Measurements from ENCODE around the gene NDUFA12. TPM values are rescaled to one million over a fixed set of nuclear protein-coding genes. Genes with fewer than 3 reads are reported as not detected.

Gene NDUFA12
- total and polyA plus RNA-seq, 12 donors, result 84.0 to 297 (median 119) TPM

DNA sequence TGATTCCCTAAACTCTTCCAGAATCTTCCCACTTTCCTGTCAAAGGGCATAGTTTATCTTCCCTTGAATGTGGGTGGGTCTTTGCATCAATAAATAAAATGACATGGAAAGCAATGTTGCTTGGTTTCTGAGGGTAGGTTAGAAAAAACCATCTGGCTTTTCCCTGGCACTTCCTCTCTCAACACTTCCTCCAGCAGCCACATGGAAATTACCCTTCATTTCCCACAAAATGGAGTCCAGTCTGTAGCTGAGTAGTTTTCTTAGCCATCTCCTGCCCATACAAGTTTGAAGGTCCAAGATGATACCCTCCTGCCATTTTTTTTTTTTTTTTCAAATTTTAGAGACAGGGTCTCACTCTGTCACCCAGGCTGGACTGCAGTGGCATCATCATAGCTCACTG is 11.1 kb upstream of the NDUFA12 start:
- Histone ChIP-seq H3K4me3 (no peak overlapping the region), H3K27me3 (no peaks in the 10 kb centered on the region), H3K36me3 (replicated peaks in 1 of 2) (no peaks in the 10 kb centered on the region), H3K4me1 (replicated peaks in 1 of 2) (no peaks in the 10 kb centered on the region), H3K9me3 (replicated peaks in 1 of 3) (no peaks in the 10 kb centered on the region), H3K27ac (no peak overlapping the region)
- DNase-seq, result no peak
- TF ChIP-seq POLR2A (IDR thresholded peaks at IDR 0.05) (no peak), CTCF (IDR thresholded peaks at IDR 0.05) (no peak)
- intact Hi-C loops (cut with DNase I), result no loop called here

- TF ChIP-seq CTCF (IDR thresholded peaks at IDR 0.05), result no peak
- no peak for TF ChIP-seq POLR2A (IDR thresholded peaks at IDR 0.05)
- Histone ChIP-seq H3K36me3 (replicated peaks in 1 of 2) (peaks cover 0 to 5% of the 10 kb centered on the region in 2 donors), H3K27me3 (no peaks in the 10 kb centered on the region), H3K4me1 (replicated peaks in 1 of 2) (peaks cover 4 to 23% of the 10 kb centered on the region in 2 donors), H3K27ac (no peak overlapping the region), H3K9me3 (replicated peaks in 1 of 3) (no peaks in the 10 kb centered on the region), H3K4me3 (no peak overlapping the region)
- no peak for DNase-seq
- 84 to 94% (median 90%) methylated on average over 4 of the region's 4 CpGs for WGBS, 4 donors
- intact Hi-C loops (cut with DNase I), result no loop called here
Observed at GRCh38 chr12:95006206-95006605, 2.7 kb upstream of the NDUFA12 start.

DNA sequence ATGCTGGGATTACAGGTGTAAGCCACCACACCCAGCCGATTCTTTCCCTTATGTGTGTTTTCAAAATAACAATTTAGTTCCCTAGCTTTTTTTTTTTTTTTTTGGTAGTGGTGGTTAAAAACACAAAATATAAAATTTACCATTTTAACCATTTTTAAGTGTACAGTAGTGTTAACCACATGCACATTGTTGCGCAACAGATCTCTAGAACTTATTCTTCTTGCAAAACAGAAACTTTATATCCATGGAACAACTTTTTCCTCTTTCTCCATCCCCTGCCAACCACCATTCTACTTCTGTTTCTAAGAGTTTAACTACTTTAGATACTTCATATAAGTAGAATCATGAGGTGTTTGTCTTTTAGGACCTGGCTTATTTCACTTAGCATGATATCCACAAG is 1.1 kb upstream of the NDUFA12 start:
- H3K27me3 ChIP-seq, result no peaks in the 10 kb centered on the region
- TF ChIP-seq POLR2A (IDR thresholded peaks at IDR 0.05) (no peak), CTCF (IDR thresholded peaks at IDR 0.05) (no peak)
- 81 to 87% (median 85%) methylated on average over 2 of the region's 2 CpGs for WGBS, 4 donors
- H3K4me3 ChIP-seq, result no peak overlapping the region
- intact Hi-C loops (cut with DNase I), result no loop called here
- DNase-seq, result no peak
- no peak overlapping the region for H3K27ac ChIP-seq
- H3K36me3 ChIP-seq (replicated peaks in 1 of 2), result peaks cover 0 to 9% of the 10 kb centered on the region in 2 donors
- H3K9me3 ChIP-seq (replicated peaks in 1 of 3), result no peaks in the 10 kb centered on the region
- H3K4me1 ChIP-seq (replicated peaks in 1 of 2), result peaks cover 4 to 38% of the 10 kb centered on the region in 2 donors

GRCh38 chr12:95003921-95004272 is 400 bp upstream of the NDUFA12 start:
- WGBS, 4 donors, result 65 to 70% (median 67%) methylated on average over 15 of the region's 15 CpGs
- no peak for DNase-seq
- no peaks in the 10 kb centered on the region for H3K9me3 ChIP-seq (replicated peaks in 1 of 3)
- peaks cover 4 to 39% of the 10 kb centered on the region in 2 donors for H3K4me1 ChIP-seq (replicated peaks in 1 of 2)
- no peaks in the 10 kb centered on the region for H3K27me3 ChIP-seq
- H3K4me3 ChIP-seq, result peak overlapping the region in 3 of 4 donors; percentile 19 to 84 (median 82)
- intact Hi-C loops (cut with DNase I), result no loop called here
- H3K27ac ChIP-seq, result peak overlapping the region; percentile 23 to 88 (median 82)
- peaks cover 0 to 9% of the 10 kb centered on the region in 2 donors for H3K36me3 ChIP-seq (replicated peaks in 1 of 2)
- TF ChIP-seq POLR2A (IDR thresholded peaks at IDR 0.05), result no peak
- TF ChIP-seq CTCF (IDR thresholded peaks at IDR 0.05), result no peak

Measured in adrenal gland (tissue), 12 donors.